ENCODE data around the gene AK2.
A peak's percentile ranks its signal among the peaks of the same experiment; 100 is the strongest.
"Not testable (repeated sequence)": the region's sequence is repeated elsewhere in the genome, so short reads cannot be mapped to it uniquely, and the experiment has no call there.

Gene AK2

GRCh38 chr1:33036526-33037503 is at the start of gene AK2:
TSS of gene AK2 (minus strand) at chr1:33036883. CDS start at chr1:33036828, 55 bp downstream.
- DNase-seq (ENCODE audit: low read depth in 2 of 2), result peak; percentile 76 to 86

- DNase-seq (ENCODE audit: low read depth in 2 of 2), result peak; percentile 19 to 27
Observed at GRCh38 chr1:33086384-33086850, 49.7 kb upstream of the AK2 start.

GRCh38 chr1:33085332-33085731 is 48.6 kb upstream of the AK2 start:
- no peak for DNase-seq (ENCODE audit: low read depth in 2 of 2)

- no peak for DNase-seq (ENCODE audit: low read depth in 2 of 2)
Observed at GRCh38 chr1:33082575-33083108, 46.0 kb upstream of the AK2 start.

GRCh38 chr1:33081554-33082305 is 45.0 kb upstream of the AK2 start:
- no peak for DNase-seq (ENCODE audit: low read depth in 2 of 2)

- peak; percentile 97 to 98 for DNase-seq (ENCODE audit: low read depth in 2 of 2)
Observed at GRCh38 chr1:33080885-33081553, 44.3 kb upstream of the AK2 start, which contains the start of gene AZIN2. TSS of gene AZIN2 (plus strand) at chr1:33081153. CDS start at chr1:33082250, 1,097 bp downstream.

- DNase-seq (ENCODE audit: low read depth in 2 of 2), result no peak
Observed at GRCh38 chr1:33080373-33080772, 43.7 kb upstream of the AK2 start.

GRCh38 chr1:33078030-33078591 is 41.4 kb upstream of the AK2 start:
- DNase-seq (ENCODE audit: low read depth in 2 of 2), result no peak

- DNase-seq (ENCODE audit: low read depth in 2 of 2), result no peak
Observed at GRCh38 chr1:33074193-33074945, 37.7 kb upstream of the AK2 start.

GRCh38 chr1:33072707-33073106 is 36.0 kb upstream of the AK2 start:
- no peak for DNase-seq (ENCODE audit: low read depth in 2 of 2)

- no peak for DNase-seq (ENCODE audit: low read depth in 2 of 2)
Observed at GRCh38 chr1:33070628-33071027, 33.9 kb upstream of the AK2 start.

GRCh38 chr1:33068108-33068507 is 31.4 kb upstream of the AK2 start:
- not testable (repeated sequence) for DNase-seq (ENCODE audit: low read depth in 2 of 2)

GRCh38 chr1:33066477-33066876 is 29.8 kb upstream of the AK2 start:
- DNase-seq (ENCODE audit: low read depth in 2 of 2), result not testable (repeated sequence)

- DNase-seq (ENCODE audit: low read depth in 2 of 2), result no peak
Observed at GRCh38 chr1:33065301-33065700, 28.6 kb upstream of the AK2 start.

- DNase-seq (ENCODE audit: low read depth in 2 of 2), result not testable (repeated sequence)
Observed at GRCh38 chr1:33064284-33064683, 27.6 kb upstream of the AK2 start.

GRCh38 chr1:33061834-33062233 is 25.2 kb upstream of the AK2 start:
- DNase-seq (ENCODE audit: low read depth in 2 of 2), result no peak

- DNase-seq (ENCODE audit: low read depth in 2 of 2), result no peak
Observed at GRCh38 chr1:33060579-33061083, 23.9 kb upstream of the AK2 start.

GRCh38 chr1:33057095-33057494 is 20.4 kb upstream of the AK2 start:
- no peak for DNase-seq (ENCODE audit: low read depth in 2 of 2)

GRCh38 chr1:33056426-33056825 is 19.7 kb upstream of the AK2 start:
- DNase-seq (ENCODE audit: low read depth in 2 of 2), result no peak
